ENCODE results near the gene SLX4IP. TPM values are rescaled to one million over a fixed set of nuclear protein-coding genes. Genes with fewer than 3 reads are reported as not detected.
A peak's percentile ranks its signal among the peaks of the same experiment; 100 is the strongest.

Gene SLX4IP
- total RNA-seq, 1 donor from 2014 or later: 4.5 TPM

DNA sequence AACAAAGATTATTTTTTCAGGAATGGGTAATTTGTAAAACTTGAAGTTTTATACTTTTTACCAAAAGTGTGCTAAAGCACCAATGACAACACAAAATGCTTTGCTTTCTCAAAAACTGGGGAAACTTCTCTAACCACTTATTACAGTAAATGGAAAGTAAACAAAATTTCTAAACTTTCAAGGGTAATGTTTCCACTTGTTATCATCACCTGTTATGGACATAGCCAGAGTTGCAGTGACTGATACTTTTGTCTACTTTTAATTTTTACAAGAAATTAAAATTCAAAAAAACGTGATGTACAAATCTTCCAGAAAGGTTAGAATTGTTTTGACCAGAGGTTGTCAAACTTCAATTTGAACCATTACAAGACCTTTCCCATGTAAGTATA lies 138.8 kb downstream of the SLX4IP start:
- no peak for DNase-seq (ENCODE audit: low spot score in 2 of 2)

DNA sequence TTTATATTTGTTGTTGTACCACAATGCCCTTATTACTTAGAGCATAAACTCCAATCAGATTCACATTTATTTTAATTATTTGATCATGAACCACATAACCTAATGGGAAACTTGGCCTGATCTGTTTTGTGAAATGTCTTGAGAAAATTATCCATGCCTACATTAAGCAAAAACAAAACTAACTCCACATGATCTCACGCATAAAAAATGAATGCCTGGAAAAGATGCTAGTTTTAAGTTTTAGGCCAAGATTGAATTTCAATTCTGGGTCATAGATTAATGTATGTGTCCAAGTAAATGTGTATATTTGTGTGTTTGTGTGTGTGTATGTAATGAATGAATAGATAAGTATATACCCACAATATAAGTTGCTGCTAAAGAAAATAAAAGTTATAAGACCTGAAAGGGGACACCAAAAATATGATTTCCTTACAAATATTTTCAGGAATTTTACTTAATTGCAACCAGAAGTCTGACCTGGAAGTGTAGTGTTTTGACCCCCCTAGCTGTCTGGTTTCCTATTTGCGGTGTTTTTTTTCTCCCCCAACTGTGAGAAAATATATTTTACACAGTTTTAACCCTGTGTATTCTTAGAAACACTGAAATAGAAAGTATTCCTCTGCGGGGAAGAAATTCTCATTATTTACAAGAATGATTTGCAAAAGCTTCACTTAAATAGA lies 141.4 kb downstream of the SLX4IP start:
- H3K36me3 ChIP-seq: no peaks in the 10 kb centered on the region
- peak overlapping the region; percentile 67 to 80 for H3K27ac ChIP-seq
- peaks cover 4 to 42% of the 10 kb centered on the region in 2 donors for H3K4me1 ChIP-seq
- H3K27me3 ChIP-seq: no peaks in the 10 kb centered on the region
- intact Hi-C loops (cut with DNase I): no loop called here
- DNase-seq (ENCODE audit: low spot score in 2 of 2): no peak
- TF ChIP-seq, protein P1, sequence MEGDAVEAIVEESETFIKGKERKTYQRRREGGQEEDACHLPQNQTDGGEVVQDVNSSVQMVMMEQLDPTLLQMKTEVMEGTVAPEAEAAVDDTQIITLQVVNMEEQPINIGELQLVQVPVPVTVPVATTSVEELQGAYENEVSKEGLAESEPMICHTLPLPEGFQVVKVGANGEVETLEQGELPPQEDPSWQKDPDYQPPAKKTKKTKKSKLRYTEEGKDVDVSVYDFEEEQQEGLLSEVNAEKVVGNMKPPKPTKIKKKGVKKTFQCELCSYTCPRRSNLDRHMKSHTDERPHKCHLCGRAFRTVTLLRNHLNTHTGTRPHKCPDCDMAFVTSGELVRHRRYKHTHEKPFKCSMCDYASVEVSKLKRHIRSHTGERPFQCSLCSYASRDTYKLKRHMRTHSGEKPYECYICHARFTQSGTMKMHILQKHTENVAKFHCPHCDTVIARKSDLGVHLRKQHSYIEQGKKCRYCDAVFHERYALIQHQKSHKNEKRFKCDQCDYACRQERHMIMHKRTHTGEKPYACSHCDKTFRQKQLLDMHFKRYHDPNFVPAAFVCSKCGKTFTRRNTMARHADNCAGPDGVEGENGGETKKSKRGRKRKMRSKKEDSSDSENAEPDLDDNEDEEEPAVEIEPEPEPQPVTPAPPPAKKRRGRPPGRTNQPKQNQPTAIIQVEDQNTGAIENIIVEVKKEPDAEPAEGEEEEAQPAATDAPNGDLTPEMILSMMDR (IDR thresholded peaks at IDR 0.05): no peak
- no peak overlapping the region for H3K4me3 ChIP-seq
- no peaks in the 10 kb centered on the region for H3K9me3 ChIP-seq

More for the DNA sequence above, 138.8 kb downstream of the SLX4IP start:
- Histone ChIP-seq H3K4me3 (no peak overlapping the region), H3K4me1 (peaks cover 4 to 42% of the 10 kb centered on the region in 2 donors), H3K9me3 (no peaks in the 10 kb centered on the region), H3K36me3 (no peaks in the 10 kb centered on the region), H3K27me3 (no peaks in the 10 kb centered on the region), H3K27ac (peak overlapping the region; percentile 67 to 80)
- intact Hi-C loops (cut with DNase I): no loop called here
- TF ChIP-seq, protein P1 (IDR thresholded peaks at IDR 0.05): no peak

DNA sequence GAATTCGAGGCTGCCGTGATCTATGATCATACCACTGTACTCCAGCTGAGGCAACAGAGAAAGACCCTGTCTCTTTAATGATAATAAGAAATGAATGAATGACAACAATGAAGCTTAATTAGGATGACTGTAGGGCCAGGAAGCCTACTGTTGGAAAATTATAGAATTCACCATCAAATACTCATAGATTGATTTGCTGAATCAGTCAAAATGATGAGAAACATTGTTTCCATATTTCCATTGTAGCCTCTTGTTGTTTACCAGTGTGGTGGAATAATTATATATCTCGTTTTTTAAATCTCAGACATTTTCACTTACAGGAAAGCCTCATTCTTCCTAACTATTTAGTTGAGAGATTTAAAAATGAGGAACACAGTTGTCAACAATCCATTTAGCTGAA lies 142.5 kb downstream of the SLX4IP start:
- no peaks in the 10 kb centered on the region for H3K27me3 ChIP-seq
- intact Hi-C loops (cut with DNase I): no loop called here
- TF ChIP-seq, protein P1 (IDR thresholded peaks at IDR 0.05): no peak
- peaks cover 4 to 34% of the 10 kb centered on the region in 2 donors for H3K4me1 ChIP-seq
- no peak for DNase-seq (ENCODE audit: low spot score in 2 of 2)
- H3K27ac ChIP-seq: peak overlapping the region; percentile 67 to 80
- H3K36me3 ChIP-seq: no peaks in the 10 kb centered on the region
- H3K4me3 ChIP-seq: no peak overlapping the region
- H3K9me3 ChIP-seq: no peaks in the 10 kb centered on the region

DNA sequence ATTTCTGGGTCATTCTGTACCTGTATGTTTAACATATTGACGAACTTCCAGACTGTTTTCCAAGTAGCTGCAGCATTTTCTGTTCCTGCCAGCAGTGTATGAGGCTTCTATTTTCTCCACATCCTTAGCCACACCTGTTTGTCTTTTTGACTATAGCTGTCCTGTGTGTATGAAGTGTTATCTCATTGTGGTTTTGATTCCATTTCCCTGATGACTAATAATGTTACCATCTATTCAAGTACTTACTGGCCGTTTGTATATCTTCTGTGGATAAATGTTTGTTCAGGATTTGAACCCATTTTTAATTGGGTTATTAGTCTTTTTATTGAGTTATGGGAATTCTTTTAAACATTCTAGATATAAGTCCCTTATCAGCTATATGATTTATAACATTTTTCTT lies 143.5 kb downstream of the SLX4IP start:
- intact Hi-C loops (cut with DNase I): no loop called here
- DNase-seq (ENCODE audit: low spot score in 2 of 2): no peak
- no peaks in the 10 kb centered on the region for H3K27me3 ChIP-seq
- H3K9me3 ChIP-seq: no peaks in the 10 kb centered on the region
- no peaks in the 10 kb centered on the region for H3K36me3 ChIP-seq
- no peak overlapping the region for H3K4me3 ChIP-seq
- TF ChIP-seq, protein P1 (IDR thresholded peaks at IDR 0.05): no peak
- peak overlapping the region; percentile 67 to 80 for H3K27ac ChIP-seq
- peaks cover 0 to 24% of the 10 kb centered on the region in 2 donors for H3K4me1 ChIP-seq

DNA sequence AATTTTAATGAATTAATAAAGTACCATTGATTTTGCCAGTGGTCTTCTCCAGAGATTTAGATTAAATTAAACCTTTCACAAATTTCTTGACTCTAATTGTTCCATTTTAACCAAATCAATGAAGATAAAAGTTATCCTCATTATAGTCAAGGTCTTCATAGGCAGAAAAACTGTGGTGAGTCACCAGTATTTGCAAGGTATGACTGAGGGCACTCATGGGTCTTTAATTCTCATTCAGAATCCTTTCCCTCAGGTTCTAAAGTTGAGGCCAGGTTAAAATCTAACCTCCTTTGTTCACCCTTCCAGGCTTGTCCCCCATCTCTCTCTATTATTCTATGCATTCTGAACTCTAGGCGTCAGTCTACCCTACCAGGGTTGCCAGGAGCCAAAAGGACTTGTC lies 144.8 kb downstream of the SLX4IP start:
- no peak overlapping the region for H3K27ac ChIP-seq
- DNase-seq (ENCODE audit: low spot score in 2 of 2): no peak
- intact Hi-C loops (cut with DNase I): no loop called here
- TF ChIP-seq, protein P1 (IDR thresholded peaks at IDR 0.05): no peak
- H3K36me3 ChIP-seq: no peaks in the 10 kb centered on the region
- peaks cover 0 to 17% of the 10 kb centered on the region in 2 donors for H3K4me1 ChIP-seq
- no peaks in the 10 kb centered on the region for H3K27me3 ChIP-seq
- no peaks in the 10 kb centered on the region for H3K9me3 ChIP-seq
- no peak overlapping the region for H3K4me3 ChIP-seq
